ENCODE data around the gene MLPH.

MLPH gene

GRCh38 chr2:237471438-237472186 lies 15.4 kb upstream of the MLPH start:
- ChIA-PET POLR2A (ENCODE audit: low non-redundant PET) (no interaction called here), CTCF (interaction anchor here (0.5 to 1.9 kb wide), 9 partner anchors 37 to 386 kb away, joined by 3 to 14 read pairs (median 4); partner anchors contain the start of gene COPS8)
- peak overlapping the region; percentile 9; the same call in 1 of the 2 replicates for H3K27ac ChIP-seq
- TF ChIP-seq CTCF (conservative IDR thresholded peaks at IDR 0.05; ENCODE audit: low read depth) = 0 out of 2 replicates have a peak, but pooled peaks have one; percentile 23
- peak; percentile 50 for DNase-seq (ENCODE audit: low spot score)

GRCh38 chr2:237472187-237472712 lies 14.8 kb upstream of the MLPH start:
- ChIA-PET POLR2A (ENCODE audit: low non-redundant PET) (no interaction called here), CTCF (interaction anchor here (0.6 to 1.9 kb wide), 7 partner anchors 37 to 386 kb away, joined by 3 to 14 read pairs (median 4); partner anchors contain the start of gene COPS8)
- TF ChIP-seq CTCF (conservative IDR thresholded peaks at IDR 0.05; ENCODE audit: low read depth) = no peak
- no peak for DNase-seq (ENCODE audit: low spot score)
- peak overlapping the region; percentile 9; the same call in 1 of the 2 replicates for H3K27ac ChIP-seq

- TF ChIP-seq CTCF (conservative IDR thresholded peaks at IDR 0.05; ENCODE audit: low read depth) = no peak
- no peak for DNase-seq (ENCODE audit: low spot score)
- H3K27ac ChIP-seq = peak overlapping the region; percentile 85
- POLR2A ChIA-PET (ENCODE audit: low non-redundant PET) = no interaction called here
- CTCF ChIA-PET = interaction anchor here (0.5 to 4.2 kb wide), 6 partner anchors 11 to 1848 kb away, joined by 3 to 29 read pairs (median 4); no protein-coding TSS in a partner anchor
Measured at GRCh38 chr2:237472909-237473877, 13.9 kb upstream of the MLPH start.

GRCh38 chr2:237473878-237474441 lies 13.1 kb upstream of the MLPH start:
- peak overlapping the region; percentile 85 for H3K27ac ChIP-seq
- no peak for DNase-seq (ENCODE audit: low spot score)
- TF ChIP-seq CTCF (conservative IDR thresholded peaks at IDR 0.05; ENCODE audit: low read depth) = no peak
- CTCF ChIA-PET = interaction anchor here (0.5 to 4.2 kb wide), 7 partner anchors 11 to 1848 kb away, joined by 3 to 29 read pairs (median 3); no protein-coding TSS in a partner anchor
- POLR2A ChIA-PET (ENCODE audit: low non-redundant PET) = no interaction called here

GRCh38 chr2:237474442-237474911 lies 12.6 kb upstream of the MLPH start:
- peak overlapping the region; percentile 85 for H3K27ac ChIP-seq
- DNase-seq (ENCODE audit: low spot score) = no peak
- ChIA-PET POLR2A (ENCODE audit: low non-redundant PET) (no interaction called here), CTCF (interaction anchor here (1.0 to 4.2 kb wide), 5 partner anchors 15 to 308 kb away, joined by 3 to 29 read pairs (median 4); no protein-coding TSS in a partner anchor)
- no peak for TF ChIP-seq CTCF (conservative IDR thresholded peaks at IDR 0.05; ENCODE audit: low read depth)

All from RWPE1 (cell line).